Measurements from ENCODE around the gene MDFIC2. TPM values are rescaled to one million over a fixed set of nuclear protein-coding genes. Genes with fewer than 3 reads are reported as not detected.
"Not testable (repeated sequence)": the region's sequence is repeated elsewhere in the genome, so short reads cannot be mapped to it uniquely, and the experiment has no call there.

MDFIC2 gene
- polyA plus RNA-seq, 1 donor from 2014 or later, result not detected

- peaks cover 3 to 7% (median 3%) of the 10 kb centered on the region in 3 donors for H3K9me3 Mint-ChIP-seq
- peaks cover 2% of the 10 kb centered on the region for H3K27me3 Mint-ChIP-seq
- H3K27ac Mint-ChIP-seq, result no peak overlapping the region
- no peaks in the 10 kb centered on the region for H3K4me1 Mint-ChIP-seq
- H3K4me3 Mint-ChIP-seq, result no peak overlapping the region
- no peaks in the 10 kb centered on the region for H3K36me3 Mint-ChIP-seq
These were observed 70.0 kb downstream of the MDFIC2 start for GRCh38 chr3:70242297-70242882.

GRCh38 chr3:70233812-70234211 is 78.6 kb downstream of the MDFIC2 start:
- no peak overlapping the region for H3K4me3 Mint-ChIP-seq
- no peaks in the 10 kb centered on the region for H3K27me3 Mint-ChIP-seq
- H3K9me3 Mint-ChIP-seq, result peaks cover 0 to 3% (median 3%) of the 10 kb centered on the region in 3 donors
- H3K36me3 Mint-ChIP-seq, result no peaks in the 10 kb centered on the region
- no peaks in the 10 kb centered on the region for H3K4me1 Mint-ChIP-seq
- no peak overlapping the region for H3K27ac Mint-ChIP-seq

GRCh38 chr3:70233112-70233511 is 79.3 kb downstream of the MDFIC2 start:
- Mint-ChIP-seq H3K4me3 (no peak overlapping the region), H3K36me3 (no peaks in the 10 kb centered on the region), H3K4me1 (no peaks in the 10 kb centered on the region), H3K27ac (no peak overlapping the region), H3K27me3 (no peaks in the 10 kb centered on the region), H3K9me3 (peaks cover 0 to 3% (median 3%) of the 10 kb centered on the region in 3 donors)

- H3K36me3 Mint-ChIP-seq, result no peaks in the 10 kb centered on the region
- no peaks in the 10 kb centered on the region for H3K4me1 Mint-ChIP-seq
- H3K9me3 Mint-ChIP-seq, result peaks cover 0 to 4% (median 3%) of the 10 kb centered on the region in 3 donors
- H3K4me3 Mint-ChIP-seq, result no peak overlapping the region
- peaks cover 1% of the 10 kb centered on the region for H3K27me3 Mint-ChIP-seq
- H3K27ac Mint-ChIP-seq, result no peak overlapping the region
These were observed 81.2 kb downstream of the MDFIC2 start for GRCh38 chr3:70231266-70231701.

GRCh38 chr3:70227437-70227836 is 85.0 kb downstream of the MDFIC2 start:
- peaks cover 0 to 4% (median 3%) of the 10 kb centered on the region in 3 donors for H3K9me3 Mint-ChIP-seq
- no peaks in the 10 kb centered on the region for H3K36me3 Mint-ChIP-seq
- no peaks in the 10 kb centered on the region for H3K4me1 Mint-ChIP-seq
- H3K27me3 Mint-ChIP-seq, result peaks cover 1% of the 10 kb centered on the region
- no peak overlapping the region for H3K27ac Mint-ChIP-seq
- H3K4me3 Mint-ChIP-seq, result no peak overlapping the region

GRCh38 chr3:70225146-70225545 is 87.3 kb downstream of the MDFIC2 start:
- Mint-ChIP-seq H3K4me1 (no peaks in the 10 kb centered on the region), H3K36me3 (no peaks in the 10 kb centered on the region), H3K27ac (no peak overlapping the region), H3K4me3 (no peak overlapping the region), H3K27me3 (peaks cover 1% of the 10 kb centered on the region), H3K9me3 (peaks cover 0 to 4% (median 3%) of the 10 kb centered on the region in 3 donors)

- no peak overlapping the region for H3K27ac Mint-ChIP-seq
- peaks cover 1% of the 10 kb centered on the region for H3K27me3 Mint-ChIP-seq
- H3K4me3 Mint-ChIP-seq, result no peak overlapping the region
- no peaks in the 10 kb centered on the region for H3K36me3 Mint-ChIP-seq
- no peaks in the 10 kb centered on the region for H3K4me1 Mint-ChIP-seq
- H3K9me3 Mint-ChIP-seq, result peaks cover 0 to 4% (median 3%) of the 10 kb centered on the region in 3 donors
These were observed 88.1 kb downstream of the MDFIC2 start for GRCh38 chr3:70224337-70224736.

- no peak overlapping the region for H3K4me3 Mint-ChIP-seq
- no peaks in the 10 kb centered on the region for H3K27me3 Mint-ChIP-seq
- H3K9me3 Mint-ChIP-seq, result peaks cover 0 to 2% (median 0%) of the 10 kb centered on the region in 3 donors
- H3K36me3 Mint-ChIP-seq, result no peaks in the 10 kb centered on the region
- no peaks in the 10 kb centered on the region for H3K4me1 Mint-ChIP-seq
- H3K27ac Mint-ChIP-seq, result no peak overlapping the region
These were observed 94.0 kb downstream of the MDFIC2 start for GRCh38 chr3:70218471-70218870.

- not testable (repeated sequence) for H3K36me3 Mint-ChIP-seq, H3K27me3 Mint-ChIP-seq, H3K4me1 Mint-ChIP-seq, H3K9me3 Mint-ChIP-seq, H3K4me3 Mint-ChIP-seq, H3K27ac Mint-ChIP-seq
These were observed 101.2 kb downstream of the MDFIC2 start for GRCh38 chr3:70211274-70211673.

GRCh38 chr3:70201975-70202374 is 110.5 kb downstream of the MDFIC2 start:
- Mint-ChIP-seq H3K4me1 (no peaks in the 10 kb centered on the region), H3K4me3 (no peak overlapping the region), H3K27me3 (no peaks in the 10 kb centered on the region), H3K27ac (no peak overlapping the region), H3K36me3 (no peaks in the 10 kb centered on the region), H3K9me3 (peaks cover 0 to 4% (median 0%) of the 10 kb centered on the region in 3 donors)

GRCh38 chr3:70189884-70190473 is 122.5 kb downstream of the MDFIC2 start:
- H3K36me3 Mint-ChIP-seq, result no peaks in the 10 kb centered on the region
- peaks cover 6% of the 10 kb centered on the region for H3K27me3 Mint-ChIP-seq
- H3K4me3 Mint-ChIP-seq, result no peak overlapping the region
- no peak overlapping the region for H3K27ac Mint-ChIP-seq
- H3K4me1 Mint-ChIP-seq, result no peaks in the 10 kb centered on the region
- H3K9me3 Mint-ChIP-seq, result peaks cover 0 to 1% (median 0%) of the 10 kb centered on the region in 3 donors

GRCh38 chr3:70186221-70186620 is 126.2 kb downstream of the MDFIC2 start:
- Mint-ChIP-seq H3K4me1 (no peaks in the 10 kb centered on the region), H3K27ac (no peak overlapping the region), H3K4me3 (no peak overlapping the region), H3K27me3 (peaks cover 4% of the 10 kb centered on the region), H3K36me3 (no peaks in the 10 kb centered on the region), H3K9me3 (no peaks in the 10 kb centered on the region)

GRCh38 chr3:70185661-70186060 is 126.8 kb downstream of the MDFIC2 start:
- H3K4me1 Mint-ChIP-seq, result no peaks in the 10 kb centered on the region
- peaks cover 4% of the 10 kb centered on the region for H3K27me3 Mint-ChIP-seq
- no peak overlapping the region for H3K4me3 Mint-ChIP-seq

GRCh38 chr3:70183781-70184504 is 128.5 kb downstream of the MDFIC2 start:
- Mint-ChIP-seq H3K27ac (no peak overlapping the region), H3K4me1 (peaks cover 0 to 5% (median 3%) of the 10 kb centered on the region in 3 donors), H3K4me3 (no peak overlapping the region), H3K9me3 (no peaks in the 10 kb centered on the region), H3K36me3 (no peaks in the 10 kb centered on the region), H3K27me3 (peaks cover 2% of the 10 kb centered on the region)

More at GRCh38 chr3:70185661-70186060, 126.8 kb downstream of the MDFIC2 start:
- Mint-ChIP-seq H3K27ac (no peak overlapping the region), H3K9me3 (no peaks in the 10 kb centered on the region), H3K36me3 (no peaks in the 10 kb centered on the region)

GRCh38 chr3:70182166-70182565 is 130.3 kb downstream of the MDFIC2 start:
- Mint-ChIP-seq H3K27me3 (peaks cover 2% of the 10 kb centered on the region), H3K36me3 (no peaks in the 10 kb centered on the region), H3K27ac (no peak overlapping the region), H3K4me3 (no peak overlapping the region), H3K9me3 (no peaks in the 10 kb centered on the region), H3K4me1 (peaks cover 0 to 7% (median 3%) of the 10 kb centered on the region in 3 donors)

All from IgD-negative memory B cell (primary cell).